ENCODE measurements around the gene DNM3. TPM values are rescaled to one million over a fixed set of nuclear protein-coding genes. Genes with fewer than 3 reads are reported as not detected.
A peak's percentile ranks its signal among the peaks of the same experiment; 100 is the strongest.

The DNM3 gene
- total RNA-seq, 1 donor from 2014 or later: 2.1 TPM

- peaks cover 3% of the 10 kb centered on the region for H3K36me3 Mint-ChIP-seq
- H3K9me3 Mint-ChIP-seq: no peaks in the 10 kb centered on the region
- DNase-seq (ENCODE audit: extremely low spot score, unreplicated experiment): no peak
- H3K27ac Mint-ChIP-seq: peak overlapping the region; percentile 47
- H3K4me3 Mint-ChIP-seq: peak overlapping the region; percentile 92
- no peaks in the 10 kb centered on the region for H3K27me3 Mint-ChIP-seq
- peaks cover 35% of the 10 kb centered on the region for H3K4me1 Mint-ChIP-seq (ENCODE audit: unreplicated experiment)
- TF ChIP-seq CTCF (conservative IDR thresholded peaks at IDR 0.05): no peak
Observed at GRCh38 chr1:172145231-172145651, 303.9 kb downstream of the DNM3 start.

GRCh38 chr1:172145656-172146055, 304.4 kb downstream of the DNM3 start:
- DNase-seq (ENCODE audit: extremely low spot score, unreplicated experiment): no peak
- Mint-ChIP-seq H3K9me3 (no peaks in the 10 kb centered on the region), H3K4me3 (peak overlapping the region; percentile 92), H3K27me3 (no peaks in the 10 kb centered on the region), H3K36me3 (peaks cover 3% of the 10 kb centered on the region), H3K4me1 (ENCODE audit: unreplicated experiment) (peaks cover 35% of the 10 kb centered on the region), H3K27ac (peak overlapping the region; percentile 47)
- no peak for TF ChIP-seq CTCF (conservative IDR thresholded peaks at IDR 0.05)

- TF ChIP-seq CTCF (conservative IDR thresholded peaks at IDR 0.05): no peak
- DNase-seq (ENCODE audit: extremely low spot score, unreplicated experiment): no peak
- no peaks in the 10 kb centered on the region for H3K9me3 Mint-ChIP-seq
- H3K4me1 Mint-ChIP-seq (ENCODE audit: unreplicated experiment): peaks cover 33% of the 10 kb centered on the region
- H3K4me3 Mint-ChIP-seq: peak overlapping the region; percentile 45
- H3K36me3 Mint-ChIP-seq: peaks cover 3% of the 10 kb centered on the region
- no peaks in the 10 kb centered on the region for H3K27me3 Mint-ChIP-seq
- no peak overlapping the region for H3K27ac Mint-ChIP-seq
Observed at GRCh38 chr1:172146141-172146850, 305.0 kb downstream of the DNM3 start.

GRCh38 chr1:172147541-172147940, 306.2 kb downstream of the DNM3 start:
- Mint-ChIP-seq H3K36me3 (no peaks in the 10 kb centered on the region), H3K27me3 (no peaks in the 10 kb centered on the region), H3K4me1 (ENCODE audit: unreplicated experiment) (peaks cover 31% of the 10 kb centered on the region), H3K9me3 (no peaks in the 10 kb centered on the region), H3K4me3 (no peak overlapping the region), H3K27ac (no peak overlapping the region)
- no peak for TF ChIP-seq CTCF (conservative IDR thresholded peaks at IDR 0.05)
- DNase-seq (ENCODE audit: extremely low spot score, unreplicated experiment): no peak

- H3K4me3 Mint-ChIP-seq: no peak overlapping the region
- no peak for TF ChIP-seq CTCF (conservative IDR thresholded peaks at IDR 0.05)
- H3K4me1 Mint-ChIP-seq (ENCODE audit: unreplicated experiment): peaks cover 31% of the 10 kb centered on the region
- H3K36me3 Mint-ChIP-seq: no peaks in the 10 kb centered on the region
- no peak for DNase-seq (ENCODE audit: extremely low spot score, unreplicated experiment)
- H3K27me3 Mint-ChIP-seq: no peaks in the 10 kb centered on the region
- H3K9me3 Mint-ChIP-seq: no peaks in the 10 kb centered on the region
- H3K27ac Mint-ChIP-seq: no peak overlapping the region
Observed at GRCh38 chr1:172148213-172148612, 306.9 kb downstream of the DNM3 start.
